ENCODE results near the gene MVP.
"Not testable (repeated sequence)": the region's sequence is repeated elsewhere in the genome, so short reads cannot be mapped to it uniquely, and the experiment has no call there.

MVP gene

GRCh38 chr16:29820271-29820701, at the start of gene MVP:
Gene MVP, plus strand, starts transcription at chr16:29820462. Its CDS starts 10,088 bp downstream, at chr16:29830550.
- FAIRE-seq = no peak

GRCh38 chr16:29772330-29772729, 47.9 kb upstream of the MVP start:
- not testable (repeated sequence) for FAIRE-seq; DNase-seq (ENCODE audit: low spot score)

More at GRCh38 chr16:29820271-29820701, at the start of gene MVP:
- peak; percentile 38 for DNase-seq (ENCODE audit: low spot score)

- DNase-seq (ENCODE audit: low spot score) (no peak), FAIRE-seq (no peak)
These were observed 45.5 kb upstream of the MVP start for GRCh38 chr16:29774730-29775129.

GRCh38 chr16:29775742-29776408, 44.4 kb upstream of the MVP start:
- no peak for FAIRE-seq

GRCh38 chr16:29777576-29778350, 42.5 kb upstream of the MVP start, which contains the start of gene ZG16:
Gene ZG16, plus strand, starts transcription at chr16:29778256. Its CDS starts 1,011 bp downstream, at chr16:29779267.
- DNase-seq (ENCODE audit: low spot score) (no peak), FAIRE-seq (no peak)

More at GRCh38 chr16:29775742-29776408, 44.4 kb upstream of the MVP start:
- no peak for DNase-seq (ENCODE audit: low spot score)

GRCh38 chr16:29779474-29779873, 40.8 kb upstream of the MVP start:
- FAIRE-seq = no peak

GRCh38 chr16:29783094-29783953, 36.9 kb upstream of the MVP start:
- DNase-seq (ENCODE audit: low spot score); FAIRE-seq: not testable (repeated sequence)

More at GRCh38 chr16:29779474-29779873, 40.8 kb upstream of the MVP start:
- no peak for DNase-seq (ENCODE audit: low spot score)

GRCh38 chr16:29784157-29784556, 36.1 kb upstream of the MVP start:
- DNase-seq (ENCODE audit: low spot score) (no peak), FAIRE-seq (no peak)

- FAIRE-seq (no peak), DNase-seq (ENCODE audit: low spot score) (no peak)
These were observed 35.3 kb upstream of the MVP start for GRCh38 chr16:29784901-29785500.

GRCh38 chr16:29787155-29787554, 33.1 kb upstream of the MVP start:
- not testable (repeated sequence) for DNase-seq (ENCODE audit: low spot score); FAIRE-seq

GRCh38 chr16:29789775-29790182, 30.5 kb upstream of the MVP start:
- no peak for FAIRE-seq
- DNase-seq (ENCODE audit: low spot score) = peak; percentile 42

GRCh38 chr16:29790183-29790948, 29.9 kb upstream of the MVP start, which contains the start of gene KIF22:
Gene KIF22, plus strand, starts transcription at chr16:29790751. Its CDS starts 9 bp downstream, at chr16:29790760.
- peak; percentile 96 for DNase-seq (ENCODE audit: low spot score)
- peak; percentile 57 for FAIRE-seq

- no peak for FAIRE-seq
- no peak for DNase-seq (ENCODE audit: low spot score)
These were observed 29.1 kb upstream of the MVP start for GRCh38 chr16:29790949-29791844.

GRCh38 chr16:29791845-29792807, 28.1 kb upstream of the MVP start:
- no peak for DNase-seq (ENCODE audit: low spot score)
- FAIRE-seq = no peak

GRCh38 chr16:29793153-29793552, 27.1 kb upstream of the MVP start:
- not testable (repeated sequence) for FAIRE-seq

GRCh38 chr16:29794231-29794710, 26.0 kb upstream of the MVP start:
- no peak for DNase-seq (ENCODE audit: low spot score)
- FAIRE-seq = no peak

More at GRCh38 chr16:29793153-29793552, 27.1 kb upstream of the MVP start:
- DNase-seq (ENCODE audit: low spot score) = not testable (repeated sequence)

- DNase-seq (ENCODE audit: low spot score) = no peak
- FAIRE-seq = no peak
These were observed 17.8 kb upstream of the MVP start for GRCh38 chr16:29802416-29802935.
